Activated T-helper 17 cell treated with anti-CD3 and anti-CD28 coated beads, Interleukin-2, amount 50 U/mL, for 72 hours (primary cell): ENCODE data around the gene KRT6B. TPM values are rescaled to one million over a fixed set of nuclear protein-coding genes. Genes with fewer than 3 reads are reported as not detected.

Experiments used
- ATAC-seq: fragments of 150-1000 bp; cut with Tn5 transposase; replicated peaks from 2 replicates; pipeline ENCODE4 v1.10.0; 2021; ENCODE audit warnings: mild to moderate bottlenecking, moderate library complexity
- H3K27ac Mint-ChIP-seq: one replicate; pipeline ENCODE4 v1.8.0; 2022; ENCODE audit warnings: mixed read lengths
- H3K27me3 Mint-ChIP-seq: one replicate; pipeline ENCODE4 v1.8.0; 2022; ENCODE audit warnings: mixed read lengths
- H3K36me3 Mint-ChIP-seq: one replicate; pipeline ENCODE4 v1.8.0; 2022; ENCODE audit warnings: low read depth, mild to moderate bottlenecking, mixed read lengths
- H3K4me1 Mint-ChIP-seq: one replicate; pipeline ENCODE4 v1.8.0; 2022; ENCODE audit warnings: mixed read lengths
- H3K4me3 Mint-ChIP-seq: one replicate; pipeline ENCODE4 v1.8.0; 2022; ENCODE audit warnings: mild to moderate bottlenecking, mixed read lengths
- H3K9me3 Mint-ChIP-seq: one replicate; pipeline ENCODE4 v1.8.0; 2022; ENCODE audit warnings: mixed read lengths
- total RNA-seq, 2 donors: library from RNA; stranded (reverse); gene quantifications; one replicate each; pipeline ENCODE4 v1.2.3, GENCODE V29; 2022

KRT6B gene
- total RNA-seq, 2 donors from 2014 or later, result not detected

- H3K27me3 Mint-ChIP-seq, result peaks cover 29% of the 10 kb centered on the region
- no peak overlapping the region for H3K27ac Mint-ChIP-seq
- ATAC-seq, result no peak
- H3K36me3 Mint-ChIP-seq, result no peaks in the 10 kb centered on the region
- H3K4me1 Mint-ChIP-seq, result peaks cover 4% of the 10 kb centered on the region
- H3K9me3 Mint-ChIP-seq, result no peaks in the 10 kb centered on the region
- no peak overlapping the region for H3K4me3 Mint-ChIP-seq
Measured at GRCh38 chr12:52436000-52436827, 15.7 kb downstream of the KRT6B start.

GRCh38 chr12:52435659-52435999, 16.3 kb downstream of the KRT6B start:
- Mint-ChIP-seq H3K4me1 (peaks cover 4% of the 10 kb centered on the region), H3K36me3 (no peaks in the 10 kb centered on the region), H3K9me3 (no peaks in the 10 kb centered on the region), H3K27me3 (peaks cover 29% of the 10 kb centered on the region), H3K4me3 (no peak overlapping the region), H3K27ac (no peak overlapping the region)
- ATAC-seq, result peak; percentile 16

DNA sequence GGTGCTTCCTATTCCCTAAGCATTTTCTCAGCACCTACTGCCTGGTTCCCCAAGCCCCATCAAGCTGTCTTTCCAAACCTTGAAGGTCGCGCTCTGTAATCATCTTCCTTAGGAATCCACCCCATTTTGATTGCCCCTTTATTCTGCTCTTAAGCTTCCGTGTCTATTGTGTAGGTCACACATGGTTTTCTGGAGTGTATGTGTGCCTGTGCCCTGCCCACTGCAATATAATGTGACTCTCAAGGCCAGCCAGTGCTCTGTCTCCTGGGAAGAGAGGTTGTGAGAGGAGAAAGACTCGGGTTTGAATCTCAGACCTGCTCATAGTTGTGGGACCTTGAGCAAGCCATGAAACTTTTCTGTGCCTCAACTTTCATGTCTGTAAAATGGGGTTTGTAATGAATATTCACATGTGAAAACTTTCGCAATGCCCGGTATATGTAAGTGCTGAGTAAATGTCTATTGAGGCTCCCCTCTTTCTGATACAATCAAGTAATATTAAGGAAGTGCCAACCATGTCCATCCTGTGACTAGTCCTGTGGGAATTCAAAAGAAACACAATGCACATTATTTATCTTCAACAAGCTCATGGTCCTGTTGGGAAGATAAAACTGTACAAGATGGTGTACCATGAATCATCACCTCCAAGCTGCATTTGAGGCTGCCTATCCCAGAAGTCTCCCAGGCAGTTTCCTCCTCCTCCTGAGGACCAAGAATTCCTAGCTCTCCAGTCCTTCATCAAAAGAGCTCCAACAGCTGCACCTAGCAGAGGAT, 17.0 kb downstream of the KRT6B start:
- Mint-ChIP-seq H3K9me3 (no peaks in the 10 kb centered on the region), H3K36me3 (no peaks in the 10 kb centered on the region), H3K27ac (no peak overlapping the region), H3K4me3 (no peak overlapping the region), H3K27me3 (peaks cover 32% of the 10 kb centered on the region), H3K4me1 (peaks cover 4% of the 10 kb centered on the region)
- ATAC-seq, result no peak

- Mint-ChIP-seq H3K36me3 (no peaks in the 10 kb centered on the region), H3K27me3 (peaks cover 30% of the 10 kb centered on the region), H3K9me3 (no peaks in the 10 kb centered on the region), H3K4me3 (no peak within 1 kb of the TSS), H3K4me1 (peaks cover 4% of the 10 kb centered on the region), H3K27ac (no peak within 1 kb of the TSS)
- ATAC-seq, result no peak
Measured at GRCh38 chr12:52434081-52434733, 17.7 kb downstream of the KRT6B start, which contains the start of gene KRT75. Gene KRT75, minus strand, starts transcription at chr12:52434371. Its CDS starts 67 bp downstream, at chr12:52434304.

- no peak overlapping the region for H3K4me3 Mint-ChIP-seq
- peaks cover 36% of the 10 kb centered on the region for H3K27me3 Mint-ChIP-seq
- ATAC-seq, result no peak
Measured at GRCh38 chr12:52433501-52434080, 18.4 kb downstream of the KRT6B start.

DNA sequence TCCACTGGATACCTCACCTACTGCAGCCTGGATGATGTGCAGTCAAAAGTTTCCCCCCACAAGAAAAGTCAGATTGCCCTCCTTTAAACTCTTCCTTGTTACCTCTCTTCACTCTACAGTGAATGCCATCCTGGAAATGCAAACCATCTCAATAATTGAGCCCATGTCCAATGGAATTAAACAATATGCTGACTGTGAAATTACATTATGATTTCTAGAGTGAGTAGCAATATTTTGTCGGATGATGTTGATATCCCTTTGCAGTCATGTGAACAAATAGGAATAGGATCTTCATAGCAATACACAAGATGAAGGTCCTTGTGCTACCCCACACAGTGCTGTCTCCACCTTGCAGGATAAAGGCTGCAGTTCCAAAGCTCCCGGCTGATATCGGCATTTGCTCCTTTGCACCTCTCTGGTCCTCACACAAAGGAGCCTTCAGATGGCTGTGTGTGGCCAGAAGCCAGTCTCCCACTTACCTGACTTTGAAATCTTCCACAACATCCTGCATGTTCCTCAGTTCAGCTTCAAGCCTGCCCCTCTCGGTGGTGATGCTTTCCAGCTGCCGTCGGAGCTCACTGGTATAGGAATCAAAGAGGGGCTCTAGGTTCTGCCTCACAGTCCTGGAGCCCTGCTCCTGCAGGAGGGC, 19.3 kb downstream of the KRT6B start:
- no peaks in the 10 kb centered on the region for H3K9me3 Mint-ChIP-seq
- no peaks in the 10 kb centered on the region for H3K36me3 Mint-ChIP-seq
- no peak overlapping the region for H3K4me3 Mint-ChIP-seq
- peaks cover 40% of the 10 kb centered on the region for H3K27me3 Mint-ChIP-seq
- no peak overlapping the region for H3K27ac Mint-ChIP-seq
- H3K4me1 Mint-ChIP-seq, result peaks cover 4% of the 10 kb centered on the region
- no peak for ATAC-seq

More at GRCh38 chr12:52433501-52434080, 18.4 kb downstream of the KRT6B start:
- Mint-ChIP-seq H3K9me3 (no peaks in the 10 kb centered on the region), H3K4me1 (peaks cover 4% of the 10 kb centered on the region), H3K36me3 (no peaks in the 10 kb centered on the region), H3K27ac (no peak overlapping the region)

- no peak overlapping the region for H3K27ac Mint-ChIP-seq
- no peak overlapping the region for H3K4me3 Mint-ChIP-seq
- peaks cover 40% of the 10 kb centered on the region for H3K27me3 Mint-ChIP-seq
- ATAC-seq, result no peak
- H3K9me3 Mint-ChIP-seq, result no peaks in the 10 kb centered on the region
- no peaks in the 10 kb centered on the region for H3K4me1 Mint-ChIP-seq
- no peaks in the 10 kb centered on the region for H3K36me3 Mint-ChIP-seq
Measured at GRCh38 chr12:52428121-52428520, 23.8 kb downstream of the KRT6B start.

DNA sequence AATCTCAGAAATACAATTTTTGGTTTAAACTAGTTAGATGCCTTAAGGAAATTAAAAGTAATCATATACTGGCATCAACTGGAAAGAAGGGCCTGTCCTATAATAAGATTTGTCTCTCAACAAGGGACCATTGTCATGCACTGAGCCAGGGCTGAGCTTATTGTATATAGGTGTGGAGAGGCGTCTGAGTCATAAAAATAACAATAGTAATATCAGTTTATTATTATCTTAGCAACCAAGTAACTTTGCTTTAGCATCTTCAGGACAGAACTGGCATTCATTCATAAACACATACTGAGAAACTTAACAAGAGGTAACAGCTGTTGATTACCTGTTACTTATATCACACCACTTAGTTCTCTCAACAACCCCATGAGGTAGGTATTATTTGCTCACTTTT, 24.9 kb downstream of the KRT6B start:
- Mint-ChIP-seq H3K9me3 (no peaks in the 10 kb centered on the region), H3K27me3 (peaks cover 40% of the 10 kb centered on the region), H3K4me3 (no peak overlapping the region), H3K36me3 (no peaks in the 10 kb centered on the region), H3K27ac (no peak overlapping the region), H3K4me1 (no peaks in the 10 kb centered on the region)
- ATAC-seq, result no peak

DNA sequence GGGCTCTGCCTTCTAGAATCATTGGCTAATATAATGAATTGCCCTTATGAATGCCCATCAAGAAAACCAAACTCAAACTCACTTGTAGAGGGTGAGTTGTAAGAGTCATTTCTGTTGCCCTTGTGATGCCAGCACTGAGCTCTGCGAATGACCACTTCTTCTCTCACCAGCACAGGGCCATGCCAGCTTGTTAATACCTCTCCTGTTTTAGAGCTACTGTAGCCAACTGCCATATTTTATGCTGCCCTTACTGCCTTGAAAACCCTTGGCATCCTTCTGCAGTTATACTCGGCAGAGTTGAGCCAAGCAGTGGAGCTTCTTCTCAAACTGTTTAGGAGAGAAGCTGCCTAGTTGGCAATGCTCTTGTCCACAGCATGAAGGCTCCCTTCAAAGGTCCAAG, 25.9 kb downstream of the KRT6B start:
- Mint-ChIP-seq H3K36me3 (no peaks in the 10 kb centered on the region), H3K4me3 (no peak overlapping the region), H3K9me3 (no peaks in the 10 kb centered on the region), H3K4me1 (no peaks in the 10 kb centered on the region), H3K27me3 (peaks cover 35% of the 10 kb centered on the region), H3K27ac (no peak overlapping the region)
- ATAC-seq, result no peak

DNA sequence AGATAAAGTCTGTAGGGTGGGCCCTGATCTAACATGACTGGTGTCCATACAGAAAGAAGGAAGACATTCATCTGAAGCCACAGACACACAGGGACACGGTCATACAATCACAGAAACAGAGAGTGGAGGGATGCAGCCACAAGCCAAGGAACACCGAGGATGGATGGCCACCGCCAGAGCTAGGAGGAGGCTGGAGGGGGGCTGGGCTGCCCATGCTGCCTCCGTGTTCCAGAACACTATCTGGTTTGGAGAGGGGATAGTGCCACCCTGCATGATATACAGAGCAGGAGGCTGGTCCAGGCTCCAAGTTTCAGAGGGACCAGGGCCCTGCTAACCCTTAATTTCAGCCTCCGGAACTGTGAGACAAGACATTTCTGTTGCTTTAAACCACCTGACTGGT, 26.5 kb downstream of the KRT6B start:
- H3K9me3 Mint-ChIP-seq, result no peaks in the 10 kb centered on the region
- H3K4me3 Mint-ChIP-seq, result no peak overlapping the region
- H3K27ac Mint-ChIP-seq, result no peak overlapping the region
- H3K27me3 Mint-ChIP-seq, result peaks cover 33% of the 10 kb centered on the region
- no peak for ATAC-seq
- no peaks in the 10 kb centered on the region for H3K36me3 Mint-ChIP-seq
- H3K4me1 Mint-ChIP-seq, result no peaks in the 10 kb centered on the region

GRCh38 chr12:52423661-52424500, 28.1 kb downstream of the KRT6B start:
- no peak for ATAC-seq
- Mint-ChIP-seq H3K4me3 (no peak overlapping the region), H3K9me3 (no peaks in the 10 kb centered on the region), H3K27ac (no peak overlapping the region), H3K36me3 (no peaks in the 10 kb centered on the region), H3K27me3 (peaks cover 26% of the 10 kb centered on the region), H3K4me1 (no peaks in the 10 kb centered on the region)

DNA sequence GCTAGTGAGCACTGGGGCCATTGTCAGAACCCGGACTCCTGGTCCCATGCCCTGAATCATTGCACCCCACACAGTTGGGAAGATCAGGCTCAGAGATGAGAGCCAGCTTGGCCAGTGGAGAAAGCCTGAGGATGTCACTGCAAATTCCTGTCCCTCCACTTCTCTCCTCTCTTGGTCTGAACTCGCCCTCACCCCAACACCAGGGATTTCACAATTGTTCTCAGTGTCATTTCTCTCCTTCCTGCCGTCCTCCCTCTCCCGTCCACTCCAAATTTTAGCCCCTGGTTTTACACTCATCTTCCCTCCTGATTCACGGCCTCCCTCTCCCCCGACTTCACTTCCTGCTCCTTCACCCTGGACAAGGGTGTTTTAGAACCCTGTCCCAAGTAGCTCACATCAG, 28.9 kb downstream of the KRT6B start:
- Mint-ChIP-seq H3K36me3 (no peaks in the 10 kb centered on the region), H3K9me3 (no peaks in the 10 kb centered on the region), H3K27me3 (peaks cover 19% of the 10 kb centered on the region), H3K4me1 (no peaks in the 10 kb centered on the region), H3K27ac (no peak overlapping the region), H3K4me3 (no peak overlapping the region)
- ATAC-seq, result no peak

- no peaks in the 10 kb centered on the region for H3K36me3 Mint-ChIP-seq
- no peak overlapping the region for H3K4me3 Mint-ChIP-seq
- H3K27ac Mint-ChIP-seq, result no peak overlapping the region
- H3K27me3 Mint-ChIP-seq, result peaks cover 18% of the 10 kb centered on the region
- H3K4me1 Mint-ChIP-seq, result no peaks in the 10 kb centered on the region
- no peak for ATAC-seq
- no peaks in the 10 kb centered on the region for H3K9me3 Mint-ChIP-seq
Measured at GRCh38 chr12:52419656-52420055, 32.3 kb downstream of the KRT6B start.
